Parathyroid adenoma (tissue), 2 donors: ENCODE measurements around the gene TMEM128.
"Not testable (repeated sequence)": the region's sequence is repeated elsewhere in the genome, so short reads cannot be mapped to it uniquely, and the experiment has no call there.

Experiments used
- H2AFZ ChIP-seq: fragments of 300-600 bp; sonication (generic); one replicate; pipeline ENCODE4 v1.7.0; 2017; ENCODE audit warnings: antibody characterized with exemption, mild to moderate bottlenecking
- H3K27ac ChIP-seq: fragments of 300-600 bp; sonication (generic); one replicate; pipeline ENCODE4 v1.7.0; 2017
- H3K27me3 ChIP-seq: fragments of 300-600 bp; sonication (generic); one replicate; pipeline ENCODE4 v1.7.0; 2017; ENCODE audit warnings: low read length; ENCODE audit not compliant: control insufficient read depth, insufficient read depth
- H3K36me3 ChIP-seq: fragments of 300-600 bp; sonication (generic); one replicate; pipeline ENCODE4 v1.7.0; 2017; ENCODE audit warnings: low read length; ENCODE audit not compliant: control insufficient read depth, insufficient read depth
- H3K4me1 ChIP-seq: fragments of 300-600 bp; sonication (generic); one replicate; pipeline ENCODE4 v1.7.0; 2017; ENCODE audit warnings: control low read depth
- H3K4me2 ChIP-seq: fragments of 300-600 bp; sonication (generic); one replicate; pipeline ENCODE4 v1.7.0; 2017; ENCODE audit warnings: low read length
- H3K4me3 ChIP-seq: fragments of 300-600 bp; sonication (generic); one replicate; pipeline ENCODE4 v1.7.0; 2017; ENCODE audit warnings: low read depth, low read length
- H3K79me2 ChIP-seq: fragments of 300-600 bp; sonication (generic); one replicate; pipeline ENCODE4 v1.7.0; 2017; ENCODE audit warnings: control low read depth
- H3K9ac ChIP-seq: fragments of 300-600 bp; sonication (generic); one replicate; pipeline ENCODE4 v1.7.0; 2017; ENCODE audit warnings: mild to moderate bottlenecking
- H3K9me3 ChIP-seq: fragments of 300-600 bp; sonication (generic); one replicate; pipeline ENCODE4 v1.7.0; 2017; ENCODE audit warnings: low read length; ENCODE audit not compliant: control insufficient read depth
- CTCF ChIP-seq: fragments of 300-600 bp; sonication (generic); IDR thresholded peaks from one replicate; pipeline ENCODE4 v1.7.0; 2017; ENCODE audit warnings: antibody characterized with exemption, mild to moderate bottlenecking
- donor health status: primary hyperparathyroidism.

The TMEM128 gene

DNA sequence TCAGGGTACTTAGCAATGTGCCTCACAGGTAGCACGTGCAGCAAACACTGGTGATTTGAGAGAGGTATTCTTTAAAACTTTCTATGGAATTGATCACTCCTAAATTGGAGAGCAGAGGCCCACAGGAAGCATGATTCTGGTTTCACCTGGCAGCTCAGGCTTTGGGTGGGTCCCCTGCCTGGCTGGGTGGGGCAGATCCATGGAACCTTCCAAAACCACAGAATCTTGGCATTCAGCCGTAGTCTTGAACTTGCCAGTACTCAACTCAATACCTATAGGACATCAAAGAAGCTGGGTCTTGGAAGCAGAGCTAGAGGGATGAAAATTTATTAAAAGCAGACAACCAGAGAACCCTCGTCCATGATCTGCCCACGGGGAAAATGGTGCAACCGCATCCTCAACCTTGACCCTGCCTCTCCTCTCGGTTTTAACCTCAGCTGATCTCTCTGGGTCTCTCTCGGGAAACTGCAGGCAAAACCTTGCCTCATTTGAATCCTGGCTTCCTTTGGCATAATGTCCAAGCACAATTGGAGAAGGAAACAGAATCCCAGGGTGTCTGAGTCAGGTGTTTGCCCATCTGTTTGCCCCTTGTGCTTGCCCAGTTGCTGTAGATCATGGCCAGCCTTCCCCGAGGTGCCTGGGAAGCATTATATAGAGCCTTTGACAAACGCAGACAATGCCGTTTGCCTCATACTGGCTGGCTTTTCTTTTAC, 44.2 kb downstream of the TMEM128 start:
- H3K36me3 ChIP-seq = no peaks in the 10 kb centered on the region
- no peak overlapping the region for H3K27ac ChIP-seq
- no peak overlapping the region for H3K9ac ChIP-seq
- no peak for TF ChIP-seq CTCF
- no peak overlapping the region for H3K4me2 ChIP-seq
- H3K27me3 ChIP-seq = no peaks in the 10 kb centered on the region
- H3K79me2 ChIP-seq = no peaks in the 10 kb centered on the region
- H3K4me3 ChIP-seq = no peak overlapping the region
- H3K9me3 ChIP-seq = no peaks in the 10 kb centered on the region
- H3K4me1 ChIP-seq = no peaks in the 10 kb centered on the region
- H2AFZ ChIP-seq = no peak overlapping the region

GRCh38 chr4:4202510-4202909, 45.5 kb downstream of the TMEM128 start:
- Histone ChIP-seq H3K27me3 (no peaks in the 10 kb centered on the region), H3K9ac (no peak overlapping the region), H3K79me2 (no peaks in the 10 kb centered on the region), H3K9me3 (no peaks in the 10 kb centered on the region), H3K4me1 (no peaks in the 10 kb centered on the region), H3K4me2 (no peak overlapping the region), H2AFZ (no peak overlapping the region), H3K4me3 (no peak overlapping the region), H3K36me3 (no peaks in the 10 kb centered on the region), H3K27ac (no peak overlapping the region)
- no peak for TF ChIP-seq CTCF

DNA sequence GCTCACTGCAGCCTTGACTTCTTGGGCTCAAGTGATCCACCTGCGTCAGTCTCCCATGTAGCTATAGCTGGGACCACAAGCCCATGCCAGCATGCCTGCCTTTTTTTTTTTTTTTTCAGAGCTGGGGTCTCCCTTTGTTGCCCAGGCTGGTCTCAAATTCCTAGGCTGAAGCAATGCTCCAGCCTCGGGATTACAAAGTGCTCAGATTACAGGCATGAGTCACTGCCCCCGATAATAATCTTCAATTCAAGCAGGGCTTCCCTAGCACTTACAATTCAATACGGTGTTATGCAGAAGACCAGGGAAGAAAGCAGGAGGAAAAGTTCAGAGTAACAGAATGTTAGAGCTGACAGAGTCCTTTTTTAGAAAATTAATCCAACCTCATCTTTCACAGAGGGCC, 47.4 kb downstream of the TMEM128 start:
- H3K4me2 ChIP-seq = no peak overlapping the region
- H2AFZ ChIP-seq = no peak overlapping the region
- no peaks in the 10 kb centered on the region for H3K79me2 ChIP-seq
- no peaks in the 10 kb centered on the region for H3K4me1 ChIP-seq
- TF ChIP-seq CTCF = no peak
- no peak overlapping the region for H3K27ac ChIP-seq
- H3K4me3 ChIP-seq = no peak overlapping the region
- no peaks in the 10 kb centered on the region for H3K27me3 ChIP-seq
- H3K9ac ChIP-seq = no peak overlapping the region
- H3K36me3 ChIP-seq = no peaks in the 10 kb centered on the region
- H3K9me3 ChIP-seq = no peaks in the 10 kb centered on the region

DNA sequence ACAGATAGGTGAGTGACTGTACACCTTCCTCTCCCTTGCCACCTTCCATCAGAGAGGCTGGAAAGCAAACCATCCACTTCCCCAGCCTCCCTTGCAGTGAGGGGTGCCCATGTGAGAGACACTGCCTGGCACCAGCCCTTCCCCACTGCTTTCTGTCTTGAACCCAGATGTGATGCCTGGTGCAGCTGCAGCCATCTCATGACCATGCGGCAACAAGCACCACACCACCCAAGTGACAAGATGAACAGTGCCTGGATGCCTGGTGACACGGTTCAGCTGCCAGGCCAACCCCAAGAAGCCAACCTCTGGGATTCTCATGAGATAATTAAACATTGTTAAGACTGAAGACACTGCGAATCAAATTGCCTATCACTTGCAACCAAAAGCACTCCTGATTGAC, 52.7 kb downstream of the TMEM128 start:
- H3K9ac ChIP-seq = no peak overlapping the region
- no peaks in the 10 kb centered on the region for H3K79me2 ChIP-seq
- no peaks in the 10 kb centered on the region for H3K9me3 ChIP-seq
- H3K4me1 ChIP-seq = no peaks in the 10 kb centered on the region
- H2AFZ ChIP-seq = no peak overlapping the region
- no peak overlapping the region for H3K4me3 ChIP-seq
- no peak overlapping the region for H3K4me2 ChIP-seq
- H3K36me3 ChIP-seq = no peaks in the 10 kb centered on the region
- no peak overlapping the region for H3K27ac ChIP-seq
- no peaks in the 10 kb centered on the region for H3K27me3 ChIP-seq
- no peak for TF ChIP-seq CTCF

DNA sequence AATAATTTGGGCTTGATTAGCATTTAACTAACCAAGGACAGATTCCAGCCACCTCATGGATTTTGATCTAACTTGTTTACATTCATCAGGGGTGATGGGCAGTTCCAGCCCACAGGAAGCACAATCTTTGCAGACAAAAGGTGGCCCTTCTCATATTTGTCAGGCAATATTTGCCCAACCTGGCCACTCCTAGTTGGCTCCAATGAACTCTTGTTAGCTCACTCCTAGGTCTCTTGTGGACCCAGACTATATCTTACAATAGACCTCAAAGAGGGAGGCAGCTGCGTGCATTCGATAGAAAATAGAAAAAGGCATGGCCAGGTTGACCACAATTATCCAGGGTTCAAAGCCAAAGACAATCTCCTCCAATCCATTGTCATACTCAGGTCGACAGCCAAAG, 59.5 kb downstream of the TMEM128 start:
- H3K4me1 ChIP-seq, H3K27me3 ChIP-seq, H2AFZ ChIP-seq, H3K4me2 ChIP-seq, H3K36me3 ChIP-seq, H3K4me3 ChIP-seq, H3K27ac ChIP-seq, H3K79me2 ChIP-seq, H3K9me3 ChIP-seq, H3K9ac ChIP-seq: not testable (repeated sequence)
